Neural cell (in vitro differentiated cells): ENCODE measurements around the gene JAG2. TPM values are rescaled to one million over a fixed set of nuclear protein-coding genes. Genes with fewer than 3 reads are reported as not detected.

Source experiments
- H2AFZ ChIP-seq: fragments of 200-600, 300-800 bp; sonication (generic), shearing (Covaris generic); 2 replicates; pipeline ENCODE4 v1.6.0; 2014; ENCODE audit warnings: low read depth, mild to moderate bottlenecking, antibody characterized with exemption, low read length, moderate library complexity
- H3F3A ChIP-seq: fragments of 200-600 bp; shearing (Covaris generic); 2 replicates; pipeline ENCODE4 v1.6.1; 2016; ENCODE audit warnings: mild to moderate bottlenecking, moderate library complexity, mixed read lengths, antibody characterized with exemption, low read length; ENCODE audit not compliant: insufficient read depth, poor library complexity, severe bottlenecking
- H3K27ac ChIP-seq: fragments of 200-600, 300-800 bp; sonication (generic), shearing (Covaris generic); 2 replicates; pipeline ENCODE4 v1.5.1; 2014; ENCODE audit warnings: mild to moderate bottlenecking, low read length, moderate library complexity
- H3K27me3 ChIP-seq: fragments of 300-800, 200-600 bp; sonication (generic), shearing (Covaris generic); 2 replicates; pipeline ENCODE4 v1.6.0; 2014; ENCODE audit warnings: mild to moderate bottlenecking, low read depth, low read length, moderate library complexity; ENCODE audit not compliant: insufficient read depth
- H3K36me3 ChIP-seq: fragments of 300-800, 200-600 bp; sonication (generic), shearing (Covaris generic); 2 replicates; pipeline ENCODE4 v1.5.1; 2014; ENCODE audit warnings: mild to moderate bottlenecking, antibody characterized with exemption, low read length, moderate library complexity; ENCODE audit not compliant: insufficient read depth
- H3K4me2 ChIP-seq: fragments of 300-800, 200-600 bp; sonication (generic), shearing (Covaris generic); 2 replicates; pipeline ENCODE4 v1.6.0; 2014; ENCODE audit warnings: mild to moderate bottlenecking, low read length
- H3K4me3 ChIP-seq: fragments of 300-800, 200-600 bp; sonication (generic), shearing (Covaris generic); 2 replicates; pipeline ENCODE4 v1.5.1; 2014; ENCODE audit warnings: mild to moderate bottlenecking, low read length, moderate library complexity
- H3K79me2 ChIP-seq: fragments of 200-600 bp; shearing (Covaris generic); replicated peaks from 2 replicates; pipeline ENCODE4 v1.6.0; 2014; ENCODE audit warnings: mild to moderate bottlenecking, low read length, moderate library complexity; ENCODE audit not compliant: insufficient read depth
- H3K9ac ChIP-seq: fragments of 300-800, 200-600 bp; sonication (generic), shearing (Covaris generic); 2 replicates; pipeline ENCODE4 v1.6.1; 2016; ENCODE audit warnings: mild to moderate bottlenecking, low read length, mixed read lengths
- H3K9me2 ChIP-seq: fragments of 200-600 bp; shearing (Covaris generic); 2 replicates; pipeline ENCODE4 v1.6.1; 2016; ENCODE audit warnings: mild to moderate bottlenecking, low read length, mixed read lengths; ENCODE audit not compliant: insufficient read depth
- H3K9me3 ChIP-seq: fragments of 200-600, 300-800 bp; sonication (generic), shearing (Covaris generic); 2 replicates; pipeline ENCODE4 v1.6.1; 2016; ENCODE audit warnings: mild to moderate bottlenecking, mixed run types, low read length, moderate library complexity, mixed read lengths
- H4K20me1 ChIP-seq: fragments of 200-600 bp; shearing (Covaris generic); 2 replicates; pipeline ENCODE4 v1.6.1; 2016; ENCODE audit warnings: mild to moderate bottlenecking, mixed run types; ENCODE audit not compliant: insufficient read depth
- CTCF ChIP-seq: fragments of 450-650 bp; IDR thresholded peaks from 2 replicates; pipeline ENCODE4 v1.5.1; 2014; ENCODE audit warnings: antibody characterized with exemption, mild to moderate bottlenecking, moderate library complexity; ENCODE audit not compliant: poor library complexity, severe bottlenecking
- EP300 ChIP-seq: fragments of 450-650 bp; conservative IDR thresholded peaks from 2 replicates; pipeline ENCODE4 v1.6.1; 2014; ENCODE audit warnings: antibody characterized with exemption, mild to moderate bottlenecking, moderate library complexity; ENCODE audit not compliant: poor library complexity, severe bottlenecking
- EZH2 ChIP-seq: fragments of 200-600, 300-800 bp; shearing (Covaris generic), sonication (generic); IDR thresholded peaks from 2 replicates; pipeline ENCODE4 v1.6.1; 2014; ENCODE audit warnings: antibody characterized with exemption, low read length, borderline replicate concordance, mild to moderate bottlenecking; ENCODE audit not compliant: insufficient read depth, poor library complexity, severe bottlenecking
- MXI1 ChIP-seq: fragments of 450-650 bp; conservative IDR thresholded peaks from 2 replicates; pipeline ENCODE4 v1.6.1; 2014; ENCODE audit warnings: antibody characterized with exemption, mild to moderate bottlenecking; ENCODE audit not compliant: poor library complexity, severe bottlenecking
- POLR2AphosphoS5 ChIP-seq: IDR thresholded peaks from 2 replicates; pipeline ENCODE4 v1.6.1; 2012
- RAD21 ChIP-seq: fragments of 450-650 bp; conservative IDR thresholded peaks from 2 replicates; pipeline ENCODE4 v1.6.1; 2014; ENCODE audit warnings: antibody characterized with exemption, mild to moderate bottlenecking, moderate library complexity
- SMC3 ChIP-seq: fragments of 450-650 bp; conservative IDR thresholded peaks from 2 replicates; pipeline ENCODE4 v1.6.1; 2014; ENCODE audit warnings: antibody characterized with exemption, mild to moderate bottlenecking, moderate library complexity; ENCODE audit not compliant: poor library complexity
- TAF1 ChIP-seq: IDR thresholded peaks from 2 replicates; pipeline ENCODE4 v1.6.1; 2012; ENCODE audit warnings: low read depth
- polyA plus RNA-seq: library from polyadenylated mRNA; depleted of rRNA; stranded (reverse); fragments of >200 nt; gene quantifications from 2 replicates; pipeline ENCODE4 v1.2.3, GENCODE V29; 2014
- TF ChIP-seq, protein P1 (sequence below): IDR thresholded peaks from 2 replicates; pipeline ENCODE4 v1.6.1; 2012; ENCODE audit warnings: borderline replicate concordance

Gene JAG2
- polyA plus RNA-seq, 1 donor from 2014 or later: 20.3 TPM

GRCh38 chr14:105102361-105102870 lies 66.2 kb downstream of the JAG2 start:
- no peaks in the 10 kb centered on the region for H4K20me1 ChIP-seq
- H3K9me2 ChIP-seq: no peaks in the 10 kb centered on the region

DNA sequence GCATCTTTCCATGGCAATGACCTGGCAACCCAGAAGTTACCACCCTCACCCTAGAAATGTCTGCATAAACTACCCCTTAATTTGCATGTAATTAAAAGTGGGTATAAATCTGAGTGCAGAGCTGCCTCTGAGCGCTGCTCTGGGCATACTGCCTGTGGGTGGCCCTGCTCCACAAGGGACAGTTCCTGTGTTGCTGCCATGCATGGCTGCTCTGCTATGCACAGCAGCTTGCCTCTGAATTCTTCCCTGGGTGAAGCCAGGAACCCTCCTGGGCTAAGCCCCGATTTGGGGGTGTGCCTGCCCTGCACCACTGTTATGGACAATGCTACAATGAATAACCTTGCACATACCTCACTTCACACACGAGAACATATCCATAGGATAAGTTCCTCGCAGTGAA lies 67.7 kb downstream of the JAG2 start:
- Histone ChIP-seq H3F3A (no peaks in the 10 kb centered on the region), H2AFZ (no peak overlapping the region), H4K20me1 (no peaks in the 10 kb centered on the region), H3K4me3 (no peak overlapping the region), H3K4me2 (no peak overlapping the region), H3K27ac (no peak overlapping the region), H3K9me3 (peaks cover 7% of the 10 kb centered on the region), H3K79me2 (no peaks in the 10 kb centered on the region), H3K36me3 (no peaks in the 10 kb centered on the region), H3K9ac (no peak overlapping the region), H3K9me2 (no peaks in the 10 kb centered on the region), H3K27me3 (no peaks in the 10 kb centered on the region)
- TF ChIP-seq EP300 (no peak), MXI1 (no peak), POLR2AphosphoS5 (no peak), EZH2 (no peak), TAF1 (no peak), RAD21 (no peak), CTCF (no peak), SMC3 (no peak)
- TF ChIP-seq, protein P1, sequence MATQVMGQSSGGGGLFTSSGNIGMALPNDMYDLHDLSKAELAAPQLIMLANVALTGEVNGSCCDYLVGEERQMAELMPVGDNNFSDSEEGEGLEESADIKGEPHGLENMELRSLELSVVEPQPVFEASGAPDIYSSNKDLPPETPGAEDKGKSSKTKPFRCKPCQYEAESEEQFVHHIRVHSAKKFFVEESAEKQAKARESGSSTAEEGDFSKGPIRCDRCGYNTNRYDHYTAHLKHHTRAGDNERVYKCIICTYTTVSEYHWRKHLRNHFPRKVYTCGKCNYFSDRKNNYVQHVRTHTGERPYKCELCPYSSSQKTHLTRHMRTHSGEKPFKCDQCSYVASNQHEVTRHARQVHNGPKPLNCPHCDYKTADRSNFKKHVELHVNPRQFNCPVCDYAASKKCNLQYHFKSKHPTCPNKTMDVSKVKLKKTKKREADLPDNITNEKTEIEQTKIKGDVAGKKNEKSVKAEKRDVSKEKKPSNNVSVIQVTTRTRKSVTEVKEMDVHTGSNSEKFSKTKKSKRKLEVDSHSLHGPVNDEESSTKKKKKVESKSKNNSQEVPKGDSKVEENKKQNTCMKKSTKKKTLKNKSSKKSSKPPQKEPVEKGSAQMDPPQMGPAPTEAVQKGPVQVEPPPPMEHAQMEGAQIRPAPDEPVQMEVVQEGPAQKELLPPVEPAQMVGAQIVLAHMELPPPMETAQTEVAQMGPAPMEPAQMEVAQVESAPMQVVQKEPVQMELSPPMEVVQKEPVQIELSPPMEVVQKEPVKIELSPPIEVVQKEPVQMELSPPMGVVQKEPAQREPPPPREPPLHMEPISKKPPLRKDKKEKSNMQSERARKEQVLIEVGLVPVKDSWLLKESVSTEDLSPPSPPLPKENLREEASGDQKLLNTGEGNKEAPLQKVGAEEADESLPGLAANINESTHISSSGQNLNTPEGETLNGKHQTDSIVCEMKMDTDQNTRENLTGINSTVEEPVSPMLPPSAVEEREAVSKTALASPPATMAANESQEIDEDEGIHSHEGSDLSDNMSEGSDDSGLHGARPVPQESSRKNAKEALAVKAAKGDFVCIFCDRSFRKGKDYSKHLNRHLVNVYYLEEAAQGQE: no peak

More at GRCh38 chr14:105102361-105102870, 66.2 kb downstream of the JAG2 start:
- Histone ChIP-seq H3K9ac (no peak overlapping the region), H3K27ac (no peak overlapping the region), H3K36me3 (no peaks in the 10 kb centered on the region), H3K4me3 (no peak overlapping the region), H3K4me2 (no peak overlapping the region), H2AFZ (no peak overlapping the region), H3K27me3 (no peaks in the 10 kb centered on the region), H3K9me3 (peaks cover 7% of the 10 kb centered on the region), H3K79me2 (no peaks in the 10 kb centered on the region), H3F3A (no peaks in the 10 kb centered on the region)
- TF ChIP-seq TAF1 (no peak), MXI1 (no peak), CTCF (no peak), EZH2 (no peak), RAD21 (no peak), SMC3 (no peak), EP300 (no peak), POLR2AphosphoS5 (no peak)
- TF ChIP-seq, protein P1: no peak
